GM12873 (cell line): ENCODE data around the gene AMHR2.

Experiments
- TF ChIP-seq, protein P1 (sequence below): IDR thresholded peaks from 2 replicates; pipeline ENCODE4 v1.5.1; 2012; ENCODE audit warnings: low read depth, mild to moderate bottlenecking, moderate library complexity, low read length, control low read depth; ENCODE audit not compliant: insufficient read depth; ENCODE audit errors: missing control alignments

AMHR2 gene

DNA sequence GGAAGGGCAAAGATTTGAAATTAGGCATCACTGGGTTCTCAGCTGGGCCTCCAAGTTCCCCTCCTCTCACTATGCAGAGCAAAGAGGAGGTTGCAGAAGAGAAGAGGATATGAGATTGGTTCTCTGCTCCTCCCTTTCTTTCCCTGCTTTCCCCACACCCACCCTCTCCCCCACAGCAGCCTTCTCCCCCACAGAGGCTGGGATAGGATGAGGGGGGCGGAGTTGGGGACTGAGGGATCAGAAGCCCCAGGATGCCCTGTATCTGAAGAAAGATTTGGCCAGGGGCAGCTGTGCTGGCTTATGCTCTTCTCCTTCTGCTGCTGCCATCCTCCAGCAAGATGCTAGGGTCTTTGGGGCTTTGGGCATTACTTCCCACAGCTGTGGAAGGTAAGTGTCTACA lies at the start of gene AMHR2:
TSS of gene AMHR2 (plus strand) at position 259 of the 400 bp plus-strand sequence. CDS start at position 339, 80 bp downstream.
- TF ChIP-seq, protein P1, sequence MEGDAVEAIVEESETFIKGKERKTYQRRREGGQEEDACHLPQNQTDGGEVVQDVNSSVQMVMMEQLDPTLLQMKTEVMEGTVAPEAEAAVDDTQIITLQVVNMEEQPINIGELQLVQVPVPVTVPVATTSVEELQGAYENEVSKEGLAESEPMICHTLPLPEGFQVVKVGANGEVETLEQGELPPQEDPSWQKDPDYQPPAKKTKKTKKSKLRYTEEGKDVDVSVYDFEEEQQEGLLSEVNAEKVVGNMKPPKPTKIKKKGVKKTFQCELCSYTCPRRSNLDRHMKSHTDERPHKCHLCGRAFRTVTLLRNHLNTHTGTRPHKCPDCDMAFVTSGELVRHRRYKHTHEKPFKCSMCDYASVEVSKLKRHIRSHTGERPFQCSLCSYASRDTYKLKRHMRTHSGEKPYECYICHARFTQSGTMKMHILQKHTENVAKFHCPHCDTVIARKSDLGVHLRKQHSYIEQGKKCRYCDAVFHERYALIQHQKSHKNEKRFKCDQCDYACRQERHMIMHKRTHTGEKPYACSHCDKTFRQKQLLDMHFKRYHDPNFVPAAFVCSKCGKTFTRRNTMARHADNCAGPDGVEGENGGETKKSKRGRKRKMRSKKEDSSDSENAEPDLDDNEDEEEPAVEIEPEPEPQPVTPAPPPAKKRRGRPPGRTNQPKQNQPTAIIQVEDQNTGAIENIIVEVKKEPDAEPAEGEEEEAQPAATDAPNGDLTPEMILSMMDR = no peak

- TF ChIP-seq, protein P1 = no peak
Observed at GRCh38 chr12:53376747-53377146, 46.9 kb upstream of the AMHR2 start.

DNA sequence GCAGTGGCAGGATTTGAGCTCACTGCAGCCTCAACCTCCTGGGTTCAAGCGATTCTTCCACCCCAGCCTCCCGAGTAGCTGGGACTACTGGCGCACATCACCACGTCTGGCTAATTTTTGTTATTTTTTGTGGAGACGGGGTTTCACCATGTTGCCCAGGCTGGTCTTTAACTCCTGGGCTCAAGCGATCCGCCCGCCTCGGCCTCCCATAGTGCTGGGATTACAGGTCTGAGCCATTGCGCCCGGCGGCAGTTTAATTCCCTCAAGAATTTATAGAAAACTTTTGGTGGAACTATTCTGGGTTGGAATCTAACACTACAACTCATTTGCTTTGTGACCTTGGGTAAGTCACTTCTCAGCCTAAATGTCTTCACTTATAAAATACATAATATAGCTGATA lies 45.4 kb upstream of the AMHR2 start:
- TF ChIP-seq, protein P1 = no peak

DNA sequence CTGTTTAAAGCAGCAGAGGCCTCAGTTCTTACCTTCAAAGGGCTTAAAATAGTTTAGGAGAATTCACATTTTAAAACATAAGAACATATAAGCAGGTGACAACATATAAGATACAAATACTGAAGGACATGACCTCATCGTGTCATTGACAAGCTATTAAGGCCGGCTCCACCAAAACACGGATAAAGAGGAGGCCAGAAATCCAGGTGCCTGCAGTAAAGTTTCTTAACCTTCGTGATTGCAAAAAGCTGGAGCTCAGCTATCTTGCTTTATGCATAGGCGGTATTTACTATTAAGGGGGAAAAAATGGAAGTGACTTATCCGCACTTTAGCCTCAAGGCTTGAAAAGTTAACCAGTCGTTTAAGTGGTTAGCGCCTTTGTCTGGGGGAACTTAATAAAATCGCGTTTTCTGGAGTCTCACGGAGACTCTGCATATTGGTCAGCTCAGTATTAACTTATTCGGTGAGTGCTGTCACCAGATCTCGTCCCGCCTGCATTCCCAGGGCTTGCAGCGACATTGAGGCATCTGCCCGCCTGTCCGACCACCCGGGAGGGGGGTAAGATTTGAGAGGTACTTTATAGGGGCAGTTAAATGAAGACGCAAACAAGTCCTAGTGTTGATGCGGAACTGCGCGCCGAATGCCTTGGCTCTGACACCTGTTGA lies 44.8 kb upstream of the AMHR2 start:
- TF ChIP-seq, protein P1 = no peak

- TF ChIP-seq, protein P1 = no peak
Observed at GRCh38 chr12:53379389-53380103, 44.1 kb upstream of the AMHR2 start.

- TF ChIP-seq, protein P1 = no peak
Observed at GRCh38 chr12:53380104-53380793, 43.4 kb upstream of the AMHR2 start, which contains the start of gene SP1. Gene SP1 (plus strand): TSS chr12:53380176. CDS start chr12:53380292, 116 bp downstream.
